CD1c-positive myeloid dendritic cell (primary cell): ENCODE results near the gene SOX1.

Source experiments
- DNase-seq: peaks from one replicate; pipeline ENCODE4 v3.0.0-alpha.2; 2016; ENCODE audit errors: extremely low spot score

Gene SOX1

GRCh38 chr13:112106478-112107141, 39.7 kb downstream of the SOX1 start:
- DNase-seq: no peak

GRCh38 chr13:112107289-112107688, 40.3 kb downstream of the SOX1 start:
- no peak for DNase-seq

GRCh38 chr13:112110479-112110878, 43.5 kb downstream of the SOX1 start:
- no peak for DNase-seq

GRCh38 chr13:112111239-112111857, 44.4 kb downstream of the SOX1 start:
- no peak for DNase-seq

GRCh38 chr13:112112534-112113276, 45.8 kb downstream of the SOX1 start:
- no peak for DNase-seq

GRCh38 chr13:112113348-112113747, 46.4 kb downstream of the SOX1 start:
- DNase-seq: no peak

- DNase-seq: no peak
These were observed 46.9 kb downstream of the SOX1 start for GRCh38 chr13:112113851-112114250.

GRCh38 chr13:112114391-112114790, 47.4 kb downstream of the SOX1 start:
- DNase-seq: no peak

GRCh38 chr13:112115403-112116091, 48.6 kb downstream of the SOX1 start:
- no peak for DNase-seq

GRCh38 chr13:112116187-112116950, 49.4 kb downstream of the SOX1 start:
- DNase-seq: no peak

GRCh38 chr13:112117258-112117954, 50.5 kb downstream of the SOX1 start:
- no peak for DNase-seq

- DNase-seq: no peak
These were observed 51.0 kb downstream of the SOX1 start for GRCh38 chr13:112117955-112118302.

- no peak for DNase-seq
These were observed 51.6 kb downstream of the SOX1 start for GRCh38 chr13:112118451-112119064.

- no peak for DNase-seq
These were observed 52.5 kb downstream of the SOX1 start for GRCh38 chr13:112119192-112120030.

GRCh38 chr13:112120031-112120373, 53.1 kb downstream of the SOX1 start:
- DNase-seq: no peak
